NOMO-1 treated with dmso at 0.1 percent for 144 hours (cell line): ENCODE results near the gene HMGB4.

Source experiments
- DNase-seq: peaks from one replicate; lab custom pipeline; 2025; ENCODE audit not compliant: unreplicated experiment; lab: John Stamatoyannopoulos, UW

HMGB4 gene

GRCh38 chr1:33895976-33896375 is 32.1 kb downstream of the HMGB4 start:
- no peak for DNase-seq

GRCh38 chr1:33897092-33897725 is 33.3 kb downstream of the HMGB4 start:
- DNase-seq, result no peak

- DNase-seq, result no peak
Observed at GRCh38 chr1:33898406-33898805, 34.5 kb downstream of the HMGB4 start.

- DNase-seq, result no peak
Observed at GRCh38 chr1:33898881-33899280, 35.0 kb downstream of the HMGB4 start.

- no peak for DNase-seq
Observed at GRCh38 chr1:33899746-33900145, 35.9 kb downstream of the HMGB4 start.

GRCh38 chr1:33902486-33903209 is 38.8 kb downstream of the HMGB4 start:
- DNase-seq, result no peak

- DNase-seq, result no peak
Observed at GRCh38 chr1:33903210-33903589, 39.3 kb downstream of the HMGB4 start.

GRCh38 chr1:33905241-33905640 is 41.4 kb downstream of the HMGB4 start:
- DNase-seq, result no peak

- no peak for DNase-seq
Observed at GRCh38 chr1:33906156-33906555, 42.3 kb downstream of the HMGB4 start.

GRCh38 chr1:33908324-33908956 is 44.6 kb downstream of the HMGB4 start:
- DNase-seq, result no peak
